BJ (cell line): Measurements from ENCODE around the gene SRMS. TPM values are rescaled to one million over a fixed set of nuclear protein-coding genes. Genes with fewer than 3 reads are reported as not detected.

Source experiments
- CTCF ChIA-PET: fragments of 350-600 bp; formaldehyde crosslinking; extraction: SDS; loops from one replicate; lab custom pipeline; 2021; ENCODE audit warnings: antibody characterized with exemption, inconsistent platforms; lab: Yijun Ruan, JAX
- POLR2A ChIA-PET: fragments of 300-600 bp; sonication (Branson Sonifier 250); formaldehyde crosslinking; extraction: SDS; loops from one replicate; lab custom pipeline; 2021; ENCODE audit warnings: antibody characterized with exemption; lab: Charles Lee
- DNase-seq: peaks from one replicate; pipeline ENCODE4 v3.0.0-alpha.2; 2011; ENCODE audit warnings: low read depth
- H3K27me3 ChIP-seq: 2 replicates; pipeline ENCODE4 v1.6.0; 2011; ENCODE audit warnings: low read length; ENCODE audit not compliant: control insufficient read depth, insufficient read depth
- H3K36me3 ChIP-seq: 2 replicates; pipeline ENCODE4 v1.5.1; 2011; ENCODE audit warnings: low read length; ENCODE audit not compliant: control insufficient read depth, insufficient read depth
- H3K4me3 ChIP-seq: 2 replicates; pipeline ENCODE4 v1.5.1; 2011; ENCODE audit warnings: low read depth, mild to moderate bottlenecking, control low read depth, low read length
- CTCF ChIP-seq: IDR thresholded peaks from 2 replicates; pipeline ENCODE4 v1.5.1; 2011; ENCODE audit warnings: low read depth, mild to moderate bottlenecking, control low read depth, inconsistent platforms, low read length, moderate library complexity; ENCODE audit not compliant: insufficient read depth
- polyA minus RNA-seq: library from RNA; depleted of rRNA, polyadenylated mRNA; stranded (reverse); fragments of >200 nt; gene quantifications from 2 replicates; pipeline ENCODE4 v1.2.3, GENCODE V29; 2011; rRNA and poly(A)+ RNA removed
- polyA plus RNA-seq: library from polyadenylated mRNA; depleted of rRNA; stranded (reverse); fragments of >200 nt; gene quantifications from 2 replicates; pipeline ENCODE4 v1.2.3, GENCODE V29; 2011; rRNA removed

Gene SRMS
- not detected in 2 replicates for polyA plus RNA-seq
- not detected in 2 replicates for polyA minus RNA-seq

GRCh38 chr20:63547725-63548480, at the start of gene SRMS:
SRMS (minus strand) TSS chr20:63547749; CDS start chr20:63547463, 286 bp downstream.
- ChIA-PET POLR2A (no interaction called here), CTCF (interaction anchor here (3.0 kb wide), 1 partner anchor 11 kb away, joined by 7 read pairs; the partner anchor contains the start of gene PTK6)
- TF ChIP-seq CTCF = no peak
- H3K27me3 ChIP-seq = peaks cover 5% of the 10 kb centered on the region
- no peak for DNase-seq
- H3K4me3 ChIP-seq = no peak within 1 kb of the TSS
- no peaks in the 10 kb centered on the region for H3K36me3 ChIP-seq

DNA sequence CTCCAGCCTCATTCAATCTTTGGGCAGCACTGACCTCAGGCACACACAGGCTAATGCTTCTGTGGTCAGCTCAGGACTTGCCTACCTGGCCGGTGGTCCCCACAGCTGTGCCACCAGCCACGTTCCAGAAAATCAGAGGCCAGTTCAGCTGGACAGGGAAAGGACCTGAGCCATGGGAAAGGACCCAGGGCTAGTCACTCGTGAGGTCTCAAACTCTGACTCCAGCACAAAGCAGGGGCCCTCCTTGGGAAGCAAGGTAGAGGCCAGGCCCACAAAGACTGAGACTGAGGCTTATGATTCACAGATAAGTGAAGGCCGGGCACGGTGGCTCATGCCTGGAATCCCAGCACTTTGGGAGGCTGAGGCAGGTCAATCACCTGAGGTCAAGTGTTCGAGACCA, 48.9 kb upstream of the SRMS start:
- TF ChIP-seq CTCF = no peak
- Histone ChIP-seq H3K27me3 (no peaks in the 10 kb centered on the region), H3K4me3 (no peak overlapping the region), H3K36me3 (peaks cover 25% of the 10 kb centered on the region)
- ChIA-PET POLR2A (no interaction called here), CTCF (no interaction called here)
- DNase-seq = no peak

DNA sequence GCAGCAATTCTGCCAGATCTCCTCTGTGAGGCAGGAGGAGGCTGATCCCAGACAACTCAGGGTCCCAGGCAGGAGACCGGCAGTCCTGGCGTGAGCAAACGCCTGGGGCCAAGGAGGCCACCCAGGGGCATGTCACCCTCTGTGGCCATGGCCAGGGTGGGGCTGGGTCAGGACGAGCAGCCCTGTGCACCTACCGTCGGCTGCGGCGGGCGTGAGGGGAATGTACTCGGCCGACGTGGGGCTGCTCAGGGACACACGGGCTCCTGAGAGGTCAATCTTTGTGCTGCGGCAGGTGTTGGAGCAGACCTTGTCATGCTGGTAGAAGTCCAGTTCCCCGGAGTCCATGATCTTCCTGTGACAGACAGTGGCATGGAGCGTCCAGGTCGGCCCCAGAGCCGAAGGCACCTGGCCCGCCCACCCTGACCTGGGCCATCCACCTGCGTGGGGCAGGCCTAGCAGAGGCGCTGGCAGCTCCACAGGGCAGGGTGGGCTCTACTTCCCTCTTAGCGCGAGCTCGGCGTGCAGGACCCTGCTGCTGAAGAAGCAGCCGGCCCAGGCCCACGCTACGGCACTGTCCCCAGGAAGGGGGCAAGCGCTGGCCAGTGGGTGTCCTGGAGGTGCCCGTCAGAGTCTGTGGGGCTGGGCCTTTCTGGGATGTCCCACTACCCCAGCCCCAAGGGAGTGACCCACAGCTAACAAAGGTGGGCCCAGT, 48.0 kb upstream of the SRMS start:
- Histone ChIP-seq H3K36me3 (peaks cover 29% of the 10 kb centered on the region), H3K27me3 (no peaks in the 10 kb centered on the region), H3K4me3 (no peak overlapping the region)
- POLR2A ChIA-PET = no interaction called here
- no peak for TF ChIP-seq CTCF
- CTCF ChIA-PET = no interaction called here
- no peak for DNase-seq

GRCh38 chr20:63594043-63594561, 46.6 kb upstream of the SRMS start:
- no peak for TF ChIP-seq CTCF
- H3K27me3 ChIP-seq = no peaks in the 10 kb centered on the region
- POLR2A ChIA-PET = no interaction called here
- peaks cover 31% of the 10 kb centered on the region for H3K36me3 ChIP-seq
- peak; percentile 31 for DNase-seq
- CTCF ChIA-PET = interaction anchor here (1.0 kb wide), 1 partner anchor 23 kb away, joined by 5 read pairs; no protein-coding TSS in a partner anchor
- H3K4me3 ChIP-seq = no peak overlapping the region

DNA sequence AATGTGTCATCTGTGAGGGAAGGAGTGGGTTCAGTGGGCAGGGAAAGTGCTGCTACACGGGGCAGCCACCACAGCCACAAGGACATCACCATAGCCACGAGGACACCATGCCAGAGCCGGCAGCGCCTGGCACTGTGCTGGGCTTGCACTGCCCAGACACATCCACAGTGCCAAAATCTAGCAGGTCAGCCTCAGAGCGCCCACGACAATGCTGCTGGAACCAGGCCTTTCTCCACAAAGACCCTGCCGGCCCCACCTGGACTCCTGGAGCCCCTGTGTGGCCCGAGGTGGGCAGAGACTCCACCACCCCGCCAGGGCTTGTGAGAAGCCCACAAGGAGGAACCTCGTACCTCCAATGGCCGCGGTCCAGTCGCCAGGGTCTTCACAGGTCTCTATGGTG, 45.1 kb upstream of the SRMS start:
- ChIA-PET POLR2A (no interaction called here), CTCF (interaction anchor here (0.6 kb wide), 1 partner anchor 192 kb away, joined by 3 read pairs; no protein-coding TSS in a partner anchor)
- H3K4me3 ChIP-seq = no peak overlapping the region
- peaks cover 28% of the 10 kb centered on the region for H3K36me3 ChIP-seq
- no peaks in the 10 kb centered on the region for H3K27me3 ChIP-seq
- DNase-seq = no peak
- TF ChIP-seq CTCF = no peak
